ENCODE data around the gene SUSD4.

Gene SUSD4

GRCh38 chr1:223207293-223208066 lies 156.5 kb downstream of the SUSD4 start:
- no peak for DNase-seq (ENCODE audit: low spot score)
- no peak overlapping the region for H3K27ac ChIP-seq (replicated peaks; ENCODE audit: low read length)
- no peak overlapping the region for H3K4ac ChIP-seq (ENCODE audit: low read length)
- H4K8ac ChIP-seq (ENCODE audit: low read depth, low read length), result no peak overlapping the region
- H3K14ac ChIP-seq (ENCODE audit: low read length), result no peak overlapping the region
- no peaks in the 10 kb centered on the region for H3K9me3 ChIP-seq (replicated peaks in 1 of 2; ENCODE audit: control insufficient read depth in 2 of 2, insufficient read depth in 1 of 2, low read depth in 1 of 2, low read length in 2 of 2)
- H2BK120ac ChIP-seq (ENCODE audit: low read depth, low read length), result no peak overlapping the region
- H3K36me3 ChIP-seq (replicated peaks in 1 of 2; ENCODE audit: control insufficient read depth in 2 of 2, insufficient read depth in 2 of 2, low read length in 2 of 2), result no peaks in the 10 kb centered on the region
- no peak overlapping the region for H2BK5ac ChIP-seq (ENCODE audit: low read length)
- H3K4me1 ChIP-seq (ENCODE audit: control insufficient read depth in 2 of 2, insufficient read depth in 1 of 2, low read depth in 1 of 2, low read length in 2 of 2), result peaks cover 0 to 20% of the 10 kb centered on the region in 2 donors
- no peak overlapping the region for H3K4me2 ChIP-seq (ENCODE audit: insufficient read depth, low read length, poor library complexity, severe bottlenecking)
- no peak overlapping the region for H2AFZ ChIP-seq (ENCODE audit: low read length)
- H3K23ac ChIP-seq (ENCODE audit: low read depth, low read length, poor library complexity), result no peak overlapping the region
- no peak overlapping the region for H2AK5ac ChIP-seq (ENCODE audit: low read depth, low read length)
- H3K4me3 ChIP-seq (ENCODE audit: low read length in 2 of 2), result no peak overlapping the region
- no peaks in the 10 kb centered on the region for H3K79me1 ChIP-seq (ENCODE audit: low read depth, low read length)
- WGBS, 2 donors (ENCODE audit: extremely low coverage in 2 of 2, insufficient read length in 2 of 2, insufficient replicate concordance in 1 of 2), result no CpG with 5 or more reads among the region's 3 CpGs
- no peak overlapping the region for H2BK15ac ChIP-seq (ENCODE audit: low read length)
- H2BK12ac ChIP-seq (ENCODE audit: low read length), result no peak overlapping the region
- no peak overlapping the region for H3K18ac ChIP-seq (ENCODE audit: low read length)
- no peak overlapping the region for H4K91ac ChIP-seq (ENCODE audit: low read depth, low read length, poor library complexity)
- no peak overlapping the region for H3K9ac ChIP-seq (ENCODE audit: low read depth, low read length, poor library complexity)
- H3K27me3 ChIP-seq (ENCODE audit: control insufficient read depth in 3 of 3, insufficient read depth in 3 of 3, low read depth in 1 of 3, low read length in 3 of 3), result no peaks in the 10 kb centered on the region

- H3K14ac ChIP-seq (ENCODE audit: low read length), result peak overlapping the region; percentile 86
- H2BK5ac ChIP-seq (ENCODE audit: low read length), result no peak overlapping the region
- H3K4me3 ChIP-seq (ENCODE audit: low read length in 2 of 2), result no peak overlapping the region
- H2BK12ac ChIP-seq (ENCODE audit: low read length), result no peak overlapping the region
- H3K27me3 ChIP-seq (ENCODE audit: control insufficient read depth in 3 of 3, insufficient read depth in 3 of 3, low read depth in 1 of 3, low read length in 3 of 3), result no peaks in the 10 kb centered on the region
- H4K8ac ChIP-seq (ENCODE audit: low read depth, low read length), result no peak overlapping the region
- H3K4me2 ChIP-seq (ENCODE audit: insufficient read depth, low read length, poor library complexity, severe bottlenecking), result no peak overlapping the region
- H3K18ac ChIP-seq (ENCODE audit: low read length), result peak overlapping the region; percentile 85
- H3K36me3 ChIP-seq (replicated peaks in 1 of 2; ENCODE audit: control insufficient read depth in 2 of 2, insufficient read depth in 2 of 2, low read length in 2 of 2), result no peaks in the 10 kb centered on the region
- no peaks in the 10 kb centered on the region for H3K79me1 ChIP-seq (ENCODE audit: low read depth, low read length)
- WGBS, 2 donors (ENCODE audit: extremely low coverage in 2 of 2, insufficient read length in 2 of 2, insufficient replicate concordance in 1 of 2), result no CpG with 5 or more reads among the region's 4 CpGs
- no peak overlapping the region for H3K23ac ChIP-seq (ENCODE audit: low read depth, low read length, poor library complexity)
- no peak overlapping the region for H2AFZ ChIP-seq (ENCODE audit: low read length)
- H3K4me1 ChIP-seq (ENCODE audit: control insufficient read depth in 2 of 2, insufficient read depth in 1 of 2, low read depth in 1 of 2, low read length in 2 of 2), result peaks cover 0 to 10% of the 10 kb centered on the region in 2 donors
- no peak overlapping the region for H2BK120ac ChIP-seq (ENCODE audit: low read depth, low read length)
- no peak overlapping the region for H2BK15ac ChIP-seq (ENCODE audit: low read length)
- no peak overlapping the region for H3K9ac ChIP-seq (ENCODE audit: low read depth, low read length, poor library complexity)
- no peak overlapping the region for H3K4ac ChIP-seq (ENCODE audit: low read length)
- DNase-seq (ENCODE audit: low spot score), result no peak
- no peak overlapping the region for H4K91ac ChIP-seq (ENCODE audit: low read depth, low read length, poor library complexity)
- no peaks in the 10 kb centered on the region for H3K9me3 ChIP-seq (replicated peaks in 1 of 2; ENCODE audit: control insufficient read depth in 2 of 2, insufficient read depth in 1 of 2, low read depth in 1 of 2, low read length in 2 of 2)
- no peak overlapping the region for H3K27ac ChIP-seq (replicated peaks; ENCODE audit: low read length)
- peak overlapping the region; percentile 80 for H2AK5ac ChIP-seq (ENCODE audit: low read depth, low read length)
Observed at GRCh38 chr1:223204424-223204823, 159.6 kb downstream of the SUSD4 start.

GRCh38 chr1:223203694-223204093 lies 160.3 kb downstream of the SUSD4 start:
- H3K36me3 ChIP-seq (replicated peaks in 1 of 2; ENCODE audit: control insufficient read depth in 2 of 2, insufficient read depth in 2 of 2, low read length in 2 of 2), result no peaks in the 10 kb centered on the region
- H2AK5ac ChIP-seq (ENCODE audit: low read depth, low read length), result no peak overlapping the region
- no peaks in the 10 kb centered on the region for H3K27me3 ChIP-seq (ENCODE audit: control insufficient read depth in 3 of 3, insufficient read depth in 3 of 3, low read depth in 1 of 3, low read length in 3 of 3)
- no peaks in the 10 kb centered on the region for H3K9me3 ChIP-seq (replicated peaks in 1 of 2; ENCODE audit: control insufficient read depth in 2 of 2, insufficient read depth in 1 of 2, low read depth in 1 of 2, low read length in 2 of 2)
- no peak overlapping the region for H3K14ac ChIP-seq (ENCODE audit: low read length)
- no peak overlapping the region for H3K4me2 ChIP-seq (ENCODE audit: insufficient read depth, low read length, poor library complexity, severe bottlenecking)
- peaks cover 0 to 10% of the 10 kb centered on the region in 2 donors for H3K4me1 ChIP-seq (ENCODE audit: control insufficient read depth in 2 of 2, insufficient read depth in 1 of 2, low read depth in 1 of 2, low read length in 2 of 2)
- no peak overlapping the region for H2BK15ac ChIP-seq (ENCODE audit: low read length)
- H2BK12ac ChIP-seq (ENCODE audit: low read length), result no peak overlapping the region
- no CpG with 5 or more reads among the region's 6 CpGs for WGBS, 2 donors (ENCODE audit: extremely low coverage in 2 of 2, insufficient read length in 2 of 2, insufficient replicate concordance in 1 of 2)
- no peak overlapping the region for H2BK120ac ChIP-seq (ENCODE audit: low read depth, low read length)
- H4K91ac ChIP-seq (ENCODE audit: low read depth, low read length, poor library complexity), result no peak overlapping the region
- H3K18ac ChIP-seq (ENCODE audit: low read length), result no peak overlapping the region
- H3K79me1 ChIP-seq (ENCODE audit: low read depth, low read length), result no peaks in the 10 kb centered on the region
- H2AFZ ChIP-seq (ENCODE audit: low read length), result no peak overlapping the region
- H2BK5ac ChIP-seq (ENCODE audit: low read length), result no peak overlapping the region
- DNase-seq (ENCODE audit: low spot score), result no peak
- no peak overlapping the region for H3K23ac ChIP-seq (ENCODE audit: low read depth, low read length, poor library complexity)
- no peak overlapping the region for H4K8ac ChIP-seq (ENCODE audit: low read depth, low read length)
- no peak overlapping the region for H3K4me3 ChIP-seq (ENCODE audit: low read length in 2 of 2)
- no peak overlapping the region for H3K4ac ChIP-seq (ENCODE audit: low read length)
- no peak overlapping the region for H3K27ac ChIP-seq (replicated peaks; ENCODE audit: low read length)
- H3K9ac ChIP-seq (ENCODE audit: low read depth, low read length, poor library complexity), result no peak overlapping the region

GRCh38 chr1:223203034-223203408 lies 161.0 kb downstream of the SUSD4 start:
- Histone ChIP-seq H2BK120ac (ENCODE audit: low read depth, low read length) (no peak overlapping the region), H4K91ac (ENCODE audit: low read depth, low read length, poor library complexity) (no peak overlapping the region), H3K4ac (ENCODE audit: low read length) (no peak overlapping the region), H3K23ac (ENCODE audit: low read depth, low read length, poor library complexity) (peak overlapping the region; percentile 14), H3K18ac (ENCODE audit: low read length) (peak overlapping the region; percentile 89), H3K4me2 (ENCODE audit: insufficient read depth, low read length, poor library complexity, severe bottlenecking) (no peak overlapping the region), H3K14ac (ENCODE audit: low read length) (peak overlapping the region; percentile 57), H2BK12ac (ENCODE audit: low read length) (no peak overlapping the region), H2AFZ (ENCODE audit: low read length) (no peak overlapping the region), H2AK5ac (ENCODE audit: low read depth, low read length) (peak overlapping the region; percentile 31), H3K4me1 (ENCODE audit: control insufficient read depth in 2 of 2, insufficient read depth in 1 of 2, low read depth in 1 of 2, low read length in 2 of 2) (peaks cover 0 to 10% of the 10 kb centered on the region in 2 donors), H3K9me3 (replicated peaks in 1 of 2; ENCODE audit: control insufficient read depth in 2 of 2, insufficient read depth in 1 of 2, low read depth in 1 of 2, low read length in 2 of 2) (no peaks in the 10 kb centered on the region), H3K27ac (replicated peaks; ENCODE audit: low read length) (no peak overlapping the region), H3K79me1 (ENCODE audit: low read depth, low read length) (no peaks in the 10 kb centered on the region), H2BK15ac (ENCODE audit: low read length) (no peak overlapping the region), H3K27me3 (ENCODE audit: control insufficient read depth in 3 of 3, insufficient read depth in 3 of 3, low read depth in 1 of 3, low read length in 3 of 3) (no peaks in the 10 kb centered on the region), H3K36me3 (replicated peaks in 1 of 2; ENCODE audit: control insufficient read depth in 2 of 2, insufficient read depth in 2 of 2, low read length in 2 of 2) (no peaks in the 10 kb centered on the region), H2BK5ac (ENCODE audit: low read length) (no peak overlapping the region), H4K8ac (ENCODE audit: low read depth, low read length) (no peak overlapping the region), H3K9ac (ENCODE audit: low read depth, low read length, poor library complexity) (peak overlapping the region; percentile 83), H3K4me3 (ENCODE audit: low read length in 2 of 2) (no peak overlapping the region)
- DNase-seq (ENCODE audit: low spot score), result no peak
- no CpG with 5 or more reads among the region's 9 CpGs for WGBS, 2 donors (ENCODE audit: extremely low coverage in 2 of 2, insufficient read length in 2 of 2, insufficient replicate concordance in 1 of 2)

Measured in neuronal stem cell (in vitro differentiated cells).